Mesendoderm (in vitro differentiated cells): ENCODE results near the gene XKR3.

Experiments
- DNase-seq: peaks from one replicate; pipeline ENCODE4 v3.0.0; 2013
- H2AK5ac ChIP-seq: 2 replicates; pipeline ENCODE4 v1.6.1; 2013; ENCODE audit warnings: low read length, inconsistent platforms
- H2BK120ac ChIP-seq: 2 replicates; pipeline ENCODE4 v1.6.1; 2013; ENCODE audit warnings: low read depth, mild to moderate bottlenecking, low read length, moderate library complexity, mixed read lengths
- H2BK15ac ChIP-seq: replicated peaks from 2 replicates; pipeline ENCODE4 v1.6.1; 2013; ENCODE audit warnings: low read depth, mild to moderate bottlenecking, moderate library complexity
- H2BK5ac ChIP-seq: 2 replicates; pipeline ENCODE4 v1.6.1; 2013; ENCODE audit warnings: low read length, inconsistent platforms
- H3K18ac ChIP-seq: 2 replicates; pipeline ENCODE4 v1.6.1; 2013; ENCODE audit warnings: mild to moderate bottlenecking, low read length, mixed read lengths
- H3K23ac ChIP-seq: one replicate; pipeline ENCODE4 v1.6.1; 2013; ENCODE audit warnings: low read length
- H3K27ac ChIP-seq: 2 replicates; pipeline ENCODE4 v1.5.1; 2013; ENCODE audit warnings: low read depth, mild to moderate bottlenecking, inconsistent platforms, low read length, moderate library complexity
- H3K27me3 ChIP-seq: 2 replicates; pipeline ENCODE4 v1.6.1; 2013; ENCODE audit warnings: low read length, control low read depth, mild to moderate bottlenecking, inconsistent platforms; ENCODE audit not compliant: insufficient read depth, poor library complexity
- H3K36me3 ChIP-seq: 2 replicates; pipeline ENCODE4 v1.6.1; 2013; ENCODE audit warnings: low read length, inconsistent platforms; ENCODE audit not compliant: control insufficient read depth, insufficient read depth
- H3K4ac ChIP-seq: one replicate; pipeline ENCODE4 v1.6.1; 2013; ENCODE audit warnings: low read depth, mild to moderate bottlenecking, low read length, moderate library complexity
- H3K4me1 ChIP-seq: 2 replicates; pipeline ENCODE4 v1.6.1; 2013; ENCODE audit warnings: low read depth, low read length, inconsistent platforms; ENCODE audit not compliant: control insufficient read depth
- H3K4me2 ChIP-seq: 2 replicates; pipeline ENCODE4 v1.6.1; 2013; ENCODE audit warnings: low read length
- H3K4me3 ChIP-seq: 2 replicates; pipeline ENCODE4 v1.5.1; 2013; ENCODE audit warnings: mild to moderate bottlenecking, low read length
- H3K56ac ChIP-seq: one replicate; pipeline ENCODE4 v1.6.1; 2013; ENCODE audit warnings: low read length
- H3K79me1 ChIP-seq: 2 replicates; pipeline ENCODE4 v1.6.1; 2013; ENCODE audit warnings: low read length, inconsistent platforms
- H3K79me2 ChIP-seq: 2 replicates; pipeline ENCODE4 v1.6.1; 2013; ENCODE audit warnings: mild to moderate bottlenecking, low read length; ENCODE audit not compliant: control insufficient read depth, insufficient read depth
- H3K9ac ChIP-seq: 2 replicates; pipeline ENCODE4 v1.6.1; 2013; ENCODE audit warnings: low read length, inconsistent platforms
- H4K5ac ChIP-seq: one replicate; pipeline ENCODE4 v1.6.1; 2013; ENCODE audit warnings: low read length
- H4K8ac ChIP-seq: one replicate; pipeline ENCODE4 v1.6.1; 2013; ENCODE audit warnings: low read depth, mild to moderate bottlenecking, control low read depth, low read length, moderate library complexity
- WGBS: extraction: QIAGEN DNeasy Blood & Tissue Kit; methylation state at CpG from one replicate; pipeline ENCODE4 v1.1.7; 2013; ENCODE audit warnings: low lambda C conversion rate, missing lambda C conversion rate; ENCODE audit not compliant: insufficient coverage; ENCODE audit errors: extremely low coverage; 5-methylcytosine and 5-hydroxymethylcytosine counted together

Gene XKR3

GRCh38 chr22:16834971-16835370, 9.8 kb upstream of the XKR3 start:
- no peak overlapping the region for H2AK5ac ChIP-seq
- H4K8ac ChIP-seq = no peak overlapping the region
- no peak overlapping the region for H3K4me2 ChIP-seq
- H3K23ac ChIP-seq = no peak overlapping the region
- H2BK15ac ChIP-seq = no peak overlapping the region
- H3K18ac ChIP-seq = no peak overlapping the region
- DNase-seq = no peak
- no peaks in the 10 kb centered on the region for H3K79me2 ChIP-seq
- no peak overlapping the region for H3K9ac ChIP-seq
- WGBS = no CpG with 5 or more reads among the region's 1 CpG
- H3K27ac ChIP-seq = no peak overlapping the region
- no peak overlapping the region for H3K4ac ChIP-seq
- H3K4me1 ChIP-seq = no peaks in the 10 kb centered on the region
- no peak overlapping the region for H3K56ac ChIP-seq
- no peak overlapping the region for H3K4me3 ChIP-seq
- H2BK5ac ChIP-seq = no peak overlapping the region
- H3K79me1 ChIP-seq = no peaks in the 10 kb centered on the region
- H2BK120ac ChIP-seq = no peak overlapping the region
- H3K27me3 ChIP-seq = no peaks in the 10 kb centered on the region
- no peak overlapping the region for H4K5ac ChIP-seq
- H3K36me3 ChIP-seq = no peaks in the 10 kb centered on the region

- H3K27ac ChIP-seq = no peak overlapping the region
- H3K4ac ChIP-seq = no peak overlapping the region
- H3K56ac ChIP-seq = no peak overlapping the region
- no peak overlapping the region for H3K23ac ChIP-seq
- no peak overlapping the region for H2BK120ac ChIP-seq
- no CpG with 5 or more reads among the region's 5 CpGs for WGBS
- H3K27me3 ChIP-seq = no peaks in the 10 kb centered on the region
- H4K8ac ChIP-seq = no peak overlapping the region
- no peaks in the 10 kb centered on the region for H3K4me1 ChIP-seq
- no peak overlapping the region for H2BK5ac ChIP-seq
- H3K9ac ChIP-seq = no peak overlapping the region
- H3K79me1 ChIP-seq = no peaks in the 10 kb centered on the region
- no peak overlapping the region for H3K4me3 ChIP-seq
- no peaks in the 10 kb centered on the region for H3K36me3 ChIP-seq
- H3K18ac ChIP-seq = no peak overlapping the region
- DNase-seq = no peak
- no peak overlapping the region for H2AK5ac ChIP-seq
- no peaks in the 10 kb centered on the region for H3K79me2 ChIP-seq
- H2BK15ac ChIP-seq = no peak overlapping the region
- no peak overlapping the region for H3K4me2 ChIP-seq
- no peak overlapping the region for H4K5ac ChIP-seq
Measured at GRCh38 chr22:16831257-16831656, 6.0 kb upstream of the XKR3 start.

- WGBS = no CpG with 5 or more reads among the region's 3 CpGs
- H4K8ac ChIP-seq = no peak overlapping the region
- no peak overlapping the region for H2BK15ac ChIP-seq
Measured at GRCh38 chr22:16829985-16830384, 4.8 kb upstream of the XKR3 start.

GRCh38 chr22:16828876-16829275, 3.7 kb upstream of the XKR3 start:
- Histone ChIP-seq H3K27me3 (no peaks in the 10 kb centered on the region), H3K4me2 (no peak overlapping the region), H3K9ac (no peak overlapping the region), H3K18ac (no peak overlapping the region), H3K79me2 (no peaks in the 10 kb centered on the region), H4K8ac (no peak overlapping the region), H2BK5ac (no peak overlapping the region), H2BK120ac (no peak overlapping the region), H3K23ac (no peak overlapping the region), H3K79me1 (no peaks in the 10 kb centered on the region), H3K4me3 (no peak overlapping the region), H3K4me1 (peaks cover 4% of the 10 kb centered on the region), H2AK5ac (no peak overlapping the region), H3K4ac (no peak overlapping the region), H2BK15ac (no peak overlapping the region), H3K27ac (no peak overlapping the region), H3K36me3 (no peaks in the 10 kb centered on the region), H3K56ac (no peak overlapping the region), H4K5ac (no peak overlapping the region)
- DNase-seq = peak; percentile 57
- WGBS = no CpG with 5 or more reads among the region's 4 CpGs

More at GRCh38 chr22:16829985-16830384, 4.8 kb upstream of the XKR3 start:
- Histone ChIP-seq H2BK5ac (no peak overlapping the region), H3K23ac (no peak overlapping the region), H3K79me1 (no peaks in the 10 kb centered on the region), H3K56ac (no peak overlapping the region), H2BK120ac (no peak overlapping the region), H3K36me3 (no peaks in the 10 kb centered on the region), H3K27ac (no peak overlapping the region), H3K79me2 (no peaks in the 10 kb centered on the region), H2AK5ac (no peak overlapping the region), H3K4me2 (no peak overlapping the region), H3K4ac (no peak overlapping the region), H3K27me3 (no peaks in the 10 kb centered on the region), H3K9ac (no peak overlapping the region), H3K18ac (no peak overlapping the region), H3K4me3 (no peak overlapping the region), H3K4me1 (peaks cover 4% of the 10 kb centered on the region), H4K5ac (no peak overlapping the region)
- DNase-seq = no peak

- Histone ChIP-seq H3K4ac (no peak overlapping the region), H3K4me3 (no peak overlapping the region), H3K36me3 (no peaks in the 10 kb centered on the region), H4K5ac (no peak overlapping the region), H2BK5ac (no peak overlapping the region), H3K18ac (no peak overlapping the region), H3K79me1 (no peaks in the 10 kb centered on the region), H2BK120ac (no peak overlapping the region), H4K8ac (no peak overlapping the region), H2AK5ac (no peak overlapping the region), H2BK15ac (no peak overlapping the region), H3K9ac (no peak overlapping the region), H3K56ac (no peak overlapping the region), H3K79me2 (no peaks in the 10 kb centered on the region), H3K23ac (no peak overlapping the region), H3K4me1 (peaks cover 4% of the 10 kb centered on the region), H3K27me3 (no peaks in the 10 kb centered on the region), H3K27ac (no peak overlapping the region), H3K4me2 (no peak overlapping the region)
- WGBS = no CpG with 5 or more reads among the region's 1 CpG
- DNase-seq = no peak
Measured at GRCh38 chr22:16827506-16827905, 2.3 kb upstream of the XKR3 start.

- H3K27me3 ChIP-seq = no peaks in the 10 kb centered on the region
Measured at GRCh38 chr22:16819249-16819648, 6.0 kb downstream of the XKR3 start.

More at GRCh38 chr22:16819249-16819648, 6.0 kb downstream of the XKR3 start:
- Histone ChIP-seq H3K36me3 (no peaks in the 10 kb centered on the region), H3K18ac (no peak overlapping the region), H3K79me2 (no peaks in the 10 kb centered on the region), H3K4me2 (no peak overlapping the region), H3K4me3 (no peak overlapping the region), H3K79me1 (no peaks in the 10 kb centered on the region), H4K5ac (no peak overlapping the region), H2AK5ac (no peak overlapping the region), H2BK5ac (no peak overlapping the region), H3K27ac (no peak overlapping the region), H2BK15ac (no peak overlapping the region), H4K8ac (no peak overlapping the region), H3K9ac (no peak overlapping the region), H3K23ac (no peak overlapping the region), H2BK120ac (no peak overlapping the region), H3K56ac (no peak overlapping the region), H3K4me1 (no peaks in the 10 kb centered on the region), H3K4ac (no peak overlapping the region)
- DNase-seq = no peak
